Measurements from ENCODE around the gene CTSF.

The CTSF gene

GRCh38 chr11:66539170-66539869, 29.1 kb downstream of the CTSF start:
- Mint-ChIP-seq H3K4me1 (peaks cover 32% of the 10 kb centered on the region), H3K9me3 (no peaks in the 10 kb centered on the region), H3K27me3 (no peaks in the 10 kb centered on the region), H3K27ac (peak overlapping the region; percentile 21 to 71), H3K4me3 (no peak overlapping the region)
- ATAC-seq: no peak
- DNase-seq: no peak

- Mint-ChIP-seq H3K9me3 (no peaks in the 10 kb centered on the region), H3K4me1 (peaks cover 6% of the 10 kb centered on the region), H3K27ac (peak overlapping the region in 1 of 2 donors; percentile 84), H3K27me3 (no peaks in the 10 kb centered on the region), H3K4me3 (no peak overlapping the region)
- DNase-seq: no peak
- ATAC-seq: no peak
Observed at GRCh38 chr11:66532784-66533183, 35.6 kb downstream of the CTSF start.

- H3K4me1 Mint-ChIP-seq: peaks cover 6% of the 10 kb centered on the region
- H3K27me3 Mint-ChIP-seq: no peaks in the 10 kb centered on the region
- no peak for ATAC-seq
- H3K4me3 Mint-ChIP-seq: no peak overlapping the region
- no peak overlapping the region for H3K27ac Mint-ChIP-seq
- no peak for DNase-seq
- H3K9me3 Mint-ChIP-seq: no peaks in the 10 kb centered on the region
Observed at GRCh38 chr11:66531841-66532240, 36.6 kb downstream of the CTSF start.

GRCh38 chr11:66530927-66531709, 37.3 kb downstream of the CTSF start:
- no peak for DNase-seq
- Mint-ChIP-seq H3K27ac (peak overlapping the region in 1 of 2 donors; percentile 81), H3K4me1 (peaks cover 6% of the 10 kb centered on the region), H3K27me3 (no peaks in the 10 kb centered on the region), H3K9me3 (no peaks in the 10 kb centered on the region), H3K4me3 (no peak overlapping the region)
- ATAC-seq: peak; percentile 15

GRCh38 chr11:66529655-66530054, 38.8 kb downstream of the CTSF start:
- Mint-ChIP-seq H3K4me3 (no peak overlapping the region), H3K9me3 (no peaks in the 10 kb centered on the region), H3K27me3 (no peaks in the 10 kb centered on the region), H3K4me1 (peaks cover 6% of the 10 kb centered on the region), H3K27ac (no peak overlapping the region)
- DNase-seq (no peak), ATAC-seq (no peak)

- Mint-ChIP-seq H3K27ac (no peak overlapping the region), H3K27me3 (no peaks in the 10 kb centered on the region), H3K4me3 (no peak overlapping the region), H3K4me1 (peaks cover 6% of the 10 kb centered on the region), H3K9me3 (no peaks in the 10 kb centered on the region)
- ATAC-seq (no peak), DNase-seq (no peak)
Observed at GRCh38 chr11:66529069-66529468, 39.3 kb downstream of the CTSF start.

- ATAC-seq (no peak), DNase-seq (no peak)
- no peak overlapping the region for H3K27ac Mint-ChIP-seq
- no peak overlapping the region for H3K4me3 Mint-ChIP-seq
- H3K27me3 Mint-ChIP-seq: no peaks in the 10 kb centered on the region
- H3K9me3 Mint-ChIP-seq: no peaks in the 10 kb centered on the region
- no peaks in the 10 kb centered on the region for H3K4me1 Mint-ChIP-seq
Observed at GRCh38 chr11:66524304-66525040, 43.9 kb downstream of the CTSF start.

- H3K4me1 Mint-ChIP-seq: no peaks in the 10 kb centered on the region
- peak overlapping the region in 1 of 2 donors; percentile 61 for H3K27ac Mint-ChIP-seq
- DNase-seq (no peak), ATAC-seq (no peak)
- H3K9me3 Mint-ChIP-seq: no peaks in the 10 kb centered on the region
- no peak overlapping the region for H3K4me3 Mint-ChIP-seq
- H3K27me3 Mint-ChIP-seq: no peaks in the 10 kb centered on the region
Observed at GRCh38 chr11:66523611-66524010, 44.8 kb downstream of the CTSF start.

Data from stimulated activated naive CD8-positive, alpha-beta T cell treated with anti-CD3 and anti-CD28 coated beads, Interleukin-15, amount 100 ng/mL, for 72 hours (primary cell).